Measurements from ENCODE around the gene MYO1G. TPM values are rescaled to one million over a fixed set of nuclear protein-coding genes. Genes with fewer than 3 reads are reported as not detected.
A peak's percentile ranks its signal among the peaks of the same experiment; 100 is the strongest.

The MYO1G gene
- total RNA-seq, 1 donor from 2014 or later, result 0.26 TPM

DNA sequence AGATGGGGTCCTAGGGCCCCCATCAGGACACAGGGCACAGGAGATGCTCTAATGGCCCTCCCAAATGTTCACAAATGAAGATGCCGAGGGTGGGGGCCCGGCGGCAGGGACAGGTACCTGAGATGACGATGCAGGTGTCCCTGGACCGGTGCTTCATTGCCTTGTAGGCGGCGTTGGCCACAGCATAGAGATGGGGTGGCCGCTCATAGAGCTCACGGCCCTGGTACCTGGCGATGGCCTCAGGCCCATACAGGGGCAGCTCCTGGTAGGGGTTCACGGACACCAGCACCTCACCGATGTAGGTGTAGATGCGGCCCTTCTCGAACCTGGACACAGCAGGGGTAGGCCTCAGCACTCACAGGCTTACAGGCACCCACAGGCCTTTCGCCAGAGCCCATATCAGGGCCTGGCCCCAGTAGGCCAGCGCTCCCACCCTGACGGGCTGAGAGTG is 2.0 kb downstream of the MYO1G start:
- TF ChIP-seq, protein P1, sequence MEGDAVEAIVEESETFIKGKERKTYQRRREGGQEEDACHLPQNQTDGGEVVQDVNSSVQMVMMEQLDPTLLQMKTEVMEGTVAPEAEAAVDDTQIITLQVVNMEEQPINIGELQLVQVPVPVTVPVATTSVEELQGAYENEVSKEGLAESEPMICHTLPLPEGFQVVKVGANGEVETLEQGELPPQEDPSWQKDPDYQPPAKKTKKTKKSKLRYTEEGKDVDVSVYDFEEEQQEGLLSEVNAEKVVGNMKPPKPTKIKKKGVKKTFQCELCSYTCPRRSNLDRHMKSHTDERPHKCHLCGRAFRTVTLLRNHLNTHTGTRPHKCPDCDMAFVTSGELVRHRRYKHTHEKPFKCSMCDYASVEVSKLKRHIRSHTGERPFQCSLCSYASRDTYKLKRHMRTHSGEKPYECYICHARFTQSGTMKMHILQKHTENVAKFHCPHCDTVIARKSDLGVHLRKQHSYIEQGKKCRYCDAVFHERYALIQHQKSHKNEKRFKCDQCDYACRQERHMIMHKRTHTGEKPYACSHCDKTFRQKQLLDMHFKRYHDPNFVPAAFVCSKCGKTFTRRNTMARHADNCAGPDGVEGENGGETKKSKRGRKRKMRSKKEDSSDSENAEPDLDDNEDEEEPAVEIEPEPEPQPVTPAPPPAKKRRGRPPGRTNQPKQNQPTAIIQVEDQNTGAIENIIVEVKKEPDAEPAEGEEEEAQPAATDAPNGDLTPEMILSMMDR (IDR thresholded peaks at IDR 0.05; ENCODE audit: insufficient read depth, low read length, severe bottlenecking), result no peak
- Histone ChIP-seq H3K36me3 (ENCODE audit: control insufficient read depth, insufficient read depth, low read length) (peaks cover 1% of the 10 kb centered on the region), H3K27me3 (ENCODE audit: control insufficient read depth, insufficient read depth, low read length) (no peaks in the 10 kb centered on the region), H3K4me3 (ENCODE audit: low read depth, low read length) (no peak overlapping the region)
- no peak for FAIRE-seq
- no peak for DNase-seq (ENCODE audit: low read depth)

DNA sequence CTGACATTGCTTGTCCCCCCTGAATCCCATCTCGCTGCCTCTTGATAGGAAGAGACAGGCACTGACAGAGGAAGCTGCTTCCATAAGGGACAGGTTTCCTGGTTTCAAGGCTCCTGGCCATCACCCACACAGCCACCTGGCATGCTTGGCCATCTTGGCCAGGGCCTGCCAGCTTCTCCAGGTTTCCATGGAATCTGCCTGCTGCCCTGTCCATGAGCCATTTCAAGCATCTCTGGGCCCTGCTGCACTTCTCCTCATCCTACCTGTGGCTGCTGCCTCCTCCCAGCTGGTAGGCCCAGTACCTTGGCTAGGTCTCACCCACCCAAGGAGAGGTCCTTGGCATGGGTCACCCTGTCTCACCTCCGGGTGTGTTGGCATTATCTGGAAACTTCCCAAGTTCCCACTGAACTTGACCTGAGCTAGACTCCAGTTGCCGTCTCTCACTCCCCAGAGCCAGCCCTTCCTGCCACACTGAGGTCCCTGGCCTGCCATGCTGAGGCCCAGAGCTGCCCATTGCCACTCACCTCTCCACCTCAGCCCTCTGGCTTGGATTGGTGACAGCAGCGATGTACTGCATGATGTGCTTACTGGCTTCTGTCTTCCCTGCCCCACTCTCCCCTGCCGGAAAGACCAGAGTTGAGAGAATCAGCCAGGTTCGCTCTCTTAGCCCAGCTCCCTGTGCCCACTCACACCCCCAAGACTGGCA is 2.6 kb downstream of the MYO1G start:
- DNase-seq (ENCODE audit: low read depth), result no peak
- Histone ChIP-seq H3K27me3 (ENCODE audit: control insufficient read depth, insufficient read depth, low read length) (peaks cover 2% of the 10 kb centered on the region), H3K36me3 (ENCODE audit: control insufficient read depth, insufficient read depth, low read length) (peaks cover 1% of the 10 kb centered on the region), H3K4me3 (ENCODE audit: low read depth, low read length) (no peak overlapping the region)
- FAIRE-seq, result no peak
- TF ChIP-seq, protein P1 (IDR thresholded peaks at IDR 0.05; ENCODE audit: insufficient read depth, low read length, severe bottlenecking), result no peak

DNA sequence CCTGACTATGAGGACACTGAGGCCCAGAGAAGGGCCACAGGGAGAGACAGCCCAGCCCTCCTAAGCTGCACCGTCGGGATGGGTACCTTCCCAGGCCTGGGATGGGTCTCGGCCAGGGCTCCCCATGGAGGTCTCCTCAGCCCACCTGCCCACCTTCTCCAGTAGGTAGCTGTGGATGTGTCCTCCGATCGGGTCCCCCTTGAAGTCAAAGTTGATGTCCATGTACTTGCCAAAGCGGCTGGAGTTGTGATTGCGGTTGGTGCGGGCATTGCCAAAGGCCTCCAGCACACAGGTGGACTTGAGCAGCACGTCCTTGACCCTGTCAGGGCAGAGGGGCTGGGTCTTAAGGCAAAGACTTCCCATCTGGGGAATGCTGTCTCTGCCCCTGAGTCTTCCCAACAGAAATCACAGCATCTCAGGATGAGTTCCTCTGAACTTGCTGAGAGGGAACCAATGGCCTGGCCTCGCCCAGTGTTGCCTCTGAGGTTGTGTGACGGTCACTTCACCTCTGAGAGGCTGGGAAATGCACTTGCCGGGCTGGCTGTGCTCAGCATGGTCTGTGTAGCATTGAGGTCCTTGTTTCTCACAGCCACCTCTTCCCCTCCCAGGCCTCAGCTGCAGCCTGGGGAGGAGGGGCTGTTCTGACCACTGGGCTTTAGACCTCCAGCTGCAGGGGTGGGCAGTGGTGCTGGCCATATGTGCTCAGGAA is 3.3 kb downstream of the MYO1G start:
- H3K36me3 ChIP-seq (ENCODE audit: control insufficient read depth, insufficient read depth, low read length), result peaks cover 1% of the 10 kb centered on the region
- peaks cover 3% of the 10 kb centered on the region for H3K27me3 ChIP-seq (ENCODE audit: control insufficient read depth, insufficient read depth, low read length)
- DNase-seq (ENCODE audit: low read depth) (no peak), FAIRE-seq (no peak)
- no peak overlapping the region for H3K4me3 ChIP-seq (ENCODE audit: low read depth, low read length)
- TF ChIP-seq, protein P1 (IDR thresholded peaks at IDR 0.05; ENCODE audit: insufficient read depth, low read length, severe bottlenecking), result no peak

DNA sequence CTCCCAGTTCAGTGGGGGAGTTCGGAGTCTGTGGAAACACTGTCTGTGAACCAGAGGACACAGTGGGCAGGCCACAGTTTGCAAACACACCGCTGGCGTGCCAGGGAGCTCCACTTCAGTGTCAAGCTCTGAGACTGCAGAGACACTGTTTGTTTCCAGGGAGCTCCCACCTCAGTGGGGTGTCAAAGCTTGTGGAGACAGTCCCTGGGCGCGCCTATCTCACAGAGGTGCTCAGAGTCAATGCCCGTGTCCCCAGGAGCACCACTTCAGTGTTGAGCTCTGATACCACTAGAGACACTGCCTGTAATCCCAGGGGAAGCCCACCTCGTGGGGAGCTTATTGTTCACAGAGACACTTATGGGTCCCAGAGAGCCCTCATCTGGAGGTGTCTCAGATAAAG is 4.3 kb downstream of the MYO1G start:
- TF ChIP-seq, protein P1 (IDR thresholded peaks at IDR 0.05; ENCODE audit: insufficient read depth, low read length, severe bottlenecking), result no peak
- FAIRE-seq (no peak), DNase-seq (ENCODE audit: low read depth) (no peak)
- H3K27me3 ChIP-seq (ENCODE audit: control insufficient read depth, insufficient read depth, low read length), result peaks cover 3% of the 10 kb centered on the region
- peaks cover 1% of the 10 kb centered on the region for H3K36me3 ChIP-seq (ENCODE audit: control insufficient read depth, insufficient read depth, low read length)
- no peak overlapping the region for H3K4me3 ChIP-seq (ENCODE audit: low read depth, low read length)

DNA sequence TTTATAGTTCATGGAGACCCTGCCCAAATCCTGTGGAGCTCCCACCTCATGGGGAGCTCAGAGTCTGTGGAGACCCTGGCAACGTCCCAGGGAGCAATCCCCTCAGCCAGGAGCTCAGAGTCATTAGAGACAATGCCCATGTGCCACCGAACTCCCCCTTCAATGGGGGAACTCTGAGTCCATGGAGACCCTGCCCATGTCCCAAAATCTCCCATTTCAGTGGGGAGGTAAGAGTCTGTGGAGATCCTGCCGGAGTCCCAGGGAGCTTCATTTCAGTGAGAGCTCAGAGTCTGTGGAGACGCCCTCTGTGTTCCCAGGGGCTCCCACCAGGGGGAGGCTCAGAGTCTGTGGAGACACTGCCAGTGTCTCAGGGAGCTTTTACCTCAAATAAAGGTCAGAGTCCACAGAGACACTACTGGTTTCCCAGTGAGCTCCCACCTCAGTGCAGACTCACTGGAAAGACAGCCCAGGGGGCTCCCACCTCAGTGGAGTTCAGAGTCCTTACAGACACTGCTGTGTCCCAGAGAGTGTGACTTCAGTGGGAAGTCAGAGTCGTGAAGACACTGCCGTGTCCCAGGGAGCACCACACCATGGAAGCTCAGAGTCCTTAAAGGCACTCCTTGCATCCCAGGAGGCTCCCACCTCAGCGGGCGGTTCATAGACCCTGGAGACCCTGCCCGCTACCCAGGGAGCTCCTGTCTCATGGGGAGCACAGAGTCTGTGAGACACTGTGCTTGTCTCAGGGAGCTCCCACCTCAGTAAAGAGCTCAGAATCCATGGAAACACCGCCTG is 5.0 kb downstream of the MYO1G start:
- DNase-seq (ENCODE audit: low read depth), result no peak
- FAIRE-seq, result no peak
- Histone ChIP-seq H3K4me3 (ENCODE audit: low read depth, low read length) (no peak overlapping the region), H3K36me3 (ENCODE audit: control insufficient read depth, insufficient read depth, low read length) (peaks cover 1% of the 10 kb centered on the region), H3K27me3 (ENCODE audit: control insufficient read depth, insufficient read depth, low read length) (peaks cover 3% of the 10 kb centered on the region)
- TF ChIP-seq, protein P1 (IDR thresholded peaks at IDR 0.05; ENCODE audit: insufficient read depth, low read length, severe bottlenecking), result peak; percentile 54
